ENCODE results near the gene SLC9B1.
A peak's percentile ranks its signal among the peaks of the same experiment; 100 is the strongest.

Gene SLC9B1

DNA sequence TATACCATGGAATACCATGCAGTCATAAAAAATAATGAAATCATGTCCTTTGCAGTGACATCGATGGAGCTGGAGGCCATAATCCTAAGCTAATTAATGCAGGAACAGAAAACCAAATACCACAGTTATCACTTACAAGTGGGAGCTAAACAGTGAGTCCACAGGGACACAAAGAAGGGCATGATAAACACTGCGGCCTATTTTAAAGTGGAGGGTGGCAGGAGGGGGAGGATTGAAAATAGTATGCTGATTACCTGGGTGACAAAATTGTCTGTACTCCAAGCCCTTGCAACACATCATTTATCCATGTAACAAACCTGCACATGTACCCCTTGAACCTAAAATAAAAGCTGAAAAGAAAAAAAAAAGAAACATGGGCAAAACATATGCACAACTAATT is 16.7 kb upstream of the SLC9B1 start:
- Histone ChIP-seq H3K36me3 (ENCODE audit: control insufficient read depth in 1 of 2, insufficient read depth in 2 of 2, low read length in 2 of 2) (peaks cover 0 to 6% of the 10 kb centered on the region in 2 donors), H3K27me3 (ENCODE audit: low read depth, low read length) (no peaks in the 10 kb centered on the region), H3K4me1 (ENCODE audit: control insufficient read depth in 1 of 2, insufficient read depth in 2 of 2, low read length in 2 of 2) (no peaks in the 10 kb centered on the region), H3K4me3 (ENCODE audit: low read depth in 1 of 2, low read length in 2 of 2) (no peak overlapping the region), H3K27ac (ENCODE audit: low read length) (no peak overlapping the region), H3K9me3 (ENCODE audit: control insufficient read depth in 1 of 2, low read length in 2 of 2) (no peaks in the 10 kb centered on the region)

DNA sequence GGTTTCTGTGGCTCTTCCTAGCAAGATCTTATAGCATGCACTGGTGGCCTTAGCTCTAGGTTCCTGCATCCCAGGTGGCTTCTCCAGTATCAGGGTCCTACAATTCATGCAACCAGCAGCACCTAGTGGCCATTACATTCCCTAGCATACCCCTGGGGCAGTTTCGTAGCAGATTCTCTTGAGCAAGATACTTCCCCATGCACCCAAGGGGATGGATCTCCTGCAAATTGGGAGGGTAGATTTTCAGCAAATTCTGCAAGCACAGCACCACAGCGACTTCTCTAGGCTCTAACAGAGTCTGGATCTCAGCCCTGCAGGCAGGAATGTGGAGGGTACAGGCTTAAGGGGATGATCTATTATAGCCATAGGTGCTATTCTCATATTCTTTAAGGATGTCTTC is 13.1 kb upstream of the SLC9B1 start:
- H3K36me3 ChIP-seq (ENCODE audit: control insufficient read depth in 1 of 2, insufficient read depth in 2 of 2, low read length in 2 of 2): peaks cover 0 to 6% of the 10 kb centered on the region in 2 donors
- H3K9me3 ChIP-seq (ENCODE audit: control insufficient read depth in 1 of 2, low read length in 2 of 2): no peaks in the 10 kb centered on the region
- H3K27ac ChIP-seq (ENCODE audit: low read length): no peak overlapping the region
- H3K27me3 ChIP-seq (ENCODE audit: low read depth, low read length): no peaks in the 10 kb centered on the region
- no peak overlapping the region for H3K4me3 ChIP-seq (ENCODE audit: low read depth in 1 of 2, low read length in 2 of 2)
- H3K4me1 ChIP-seq (ENCODE audit: control insufficient read depth in 1 of 2, insufficient read depth in 2 of 2, low read length in 2 of 2): no peaks in the 10 kb centered on the region

DNA sequence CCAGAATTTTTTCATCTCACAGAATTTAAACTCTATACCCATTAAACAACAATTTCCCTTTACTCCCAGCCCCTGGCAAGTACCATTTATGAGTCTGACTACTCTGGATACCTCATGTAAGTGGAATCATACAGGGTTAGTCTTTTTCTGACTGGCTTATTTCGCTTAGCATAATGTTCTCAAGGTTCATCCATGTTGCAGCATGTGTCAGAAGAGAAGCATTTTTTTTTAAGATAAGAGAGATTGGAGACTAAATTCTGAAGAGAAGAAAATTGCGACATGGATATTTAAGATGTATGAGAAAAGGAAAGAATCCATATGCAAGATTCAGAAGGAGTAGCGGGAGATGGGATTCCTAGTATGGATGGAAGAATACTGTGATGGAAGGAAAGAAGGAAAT is 11.3 kb upstream of the SLC9B1 start:
- no peak overlapping the region for H3K27ac ChIP-seq (ENCODE audit: low read length)
- H3K36me3 ChIP-seq (ENCODE audit: control insufficient read depth in 1 of 2, insufficient read depth in 2 of 2, low read length in 2 of 2): no peaks in the 10 kb centered on the region
- H3K4me1 ChIP-seq (ENCODE audit: control insufficient read depth in 1 of 2, insufficient read depth in 2 of 2, low read length in 2 of 2): no peaks in the 10 kb centered on the region
- H3K27me3 ChIP-seq (ENCODE audit: low read depth, low read length): no peaks in the 10 kb centered on the region
- H3K9me3 ChIP-seq (ENCODE audit: control insufficient read depth in 1 of 2, low read length in 2 of 2): no peaks in the 10 kb centered on the region
- H3K4me3 ChIP-seq (ENCODE audit: low read depth in 1 of 2, low read length in 2 of 2): no peak overlapping the region

DNA sequence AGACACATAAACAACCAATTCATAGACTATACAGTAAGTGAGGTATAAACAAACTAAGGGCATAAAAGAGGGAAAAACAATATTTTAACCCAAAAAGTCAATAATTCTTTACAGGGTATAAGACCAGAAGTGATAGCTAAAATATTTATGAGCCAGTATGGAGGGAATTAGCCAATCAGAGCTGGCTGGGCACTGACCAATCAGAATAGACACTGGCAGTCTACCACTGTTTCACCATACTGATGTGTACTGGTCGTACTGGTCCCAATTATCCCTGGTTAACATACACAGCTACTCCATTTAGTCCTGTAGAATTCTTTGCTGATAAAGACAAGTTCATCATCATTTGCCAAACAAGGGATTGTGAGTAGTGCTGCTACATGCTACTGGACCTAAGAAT is 9.8 kb upstream of the SLC9B1 start:
- Histone ChIP-seq H3K36me3 (ENCODE audit: control insufficient read depth in 1 of 2, insufficient read depth in 2 of 2, low read length in 2 of 2) (no peaks in the 10 kb centered on the region), H3K4me1 (ENCODE audit: control insufficient read depth in 1 of 2, insufficient read depth in 2 of 2, low read length in 2 of 2) (no peaks in the 10 kb centered on the region)

DNA sequence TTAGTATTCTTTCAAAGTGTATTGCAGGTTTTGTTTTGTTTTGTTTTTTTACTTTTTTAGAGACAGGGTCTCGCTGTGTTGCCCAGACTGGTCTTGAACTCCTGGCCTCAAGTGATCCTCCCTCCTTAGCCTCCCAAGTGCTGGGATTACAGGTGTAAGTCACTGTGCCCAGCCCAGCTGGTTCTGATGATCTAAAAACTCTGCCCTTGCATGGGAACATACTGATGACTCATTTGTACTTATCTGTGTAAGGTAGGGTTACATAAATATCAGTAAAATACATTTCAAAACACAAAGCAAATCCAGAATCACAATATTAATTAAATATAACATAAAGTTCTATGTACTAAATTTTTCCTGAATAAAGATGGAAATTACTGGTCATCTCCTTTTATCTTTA is 7.4 kb upstream of the SLC9B1 start:
- Histone ChIP-seq H3K9me3 (ENCODE audit: control insufficient read depth in 1 of 2, low read length in 2 of 2) (no peaks in the 10 kb centered on the region), H3K4me1 (ENCODE audit: control insufficient read depth in 1 of 2, insufficient read depth in 2 of 2, low read length in 2 of 2) (no peaks in the 10 kb centered on the region), H3K27ac (ENCODE audit: low read length) (no peak overlapping the region), H3K36me3 (ENCODE audit: control insufficient read depth in 1 of 2, insufficient read depth in 2 of 2, low read length in 2 of 2) (no peaks in the 10 kb centered on the region), H3K27me3 (ENCODE audit: low read depth, low read length) (no peaks in the 10 kb centered on the region), H3K4me3 (ENCODE audit: low read depth in 1 of 2, low read length in 2 of 2) (no peak overlapping the region)

More for the DNA sequence above, 9.8 kb upstream of the SLC9B1 start:
- no peaks in the 10 kb centered on the region for H3K27me3 ChIP-seq (ENCODE audit: low read depth, low read length)
- H3K9me3 ChIP-seq (ENCODE audit: control insufficient read depth in 1 of 2, low read length in 2 of 2): no peaks in the 10 kb centered on the region
- no peak overlapping the region for H3K27ac ChIP-seq (ENCODE audit: low read length)
- no peak overlapping the region for H3K4me3 ChIP-seq (ENCODE audit: low read depth in 1 of 2, low read length in 2 of 2)

DNA sequence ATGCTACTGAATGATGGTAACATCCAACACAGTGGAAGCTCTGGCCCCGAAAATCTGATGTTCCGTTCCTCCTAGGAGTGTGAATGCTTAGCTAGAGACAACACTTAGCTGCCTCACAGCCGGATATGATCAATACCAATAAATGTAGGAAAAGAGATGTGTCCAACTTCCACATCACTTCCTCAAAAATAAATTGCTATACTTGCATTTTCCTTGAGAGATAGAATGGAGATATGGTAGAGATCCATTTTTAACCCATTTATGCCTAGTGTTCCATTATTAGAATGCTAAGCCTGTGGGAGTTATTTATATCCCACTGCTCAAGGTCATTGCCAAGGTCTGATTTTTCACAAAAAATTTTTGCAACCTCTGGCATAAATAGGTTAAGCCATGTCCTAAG is 5.5 kb upstream of the SLC9B1 start:
- Histone ChIP-seq H3K4me3 (ENCODE audit: low read depth in 1 of 2, low read length in 2 of 2) (no peak overlapping the region), H3K36me3 (ENCODE audit: control insufficient read depth in 1 of 2, insufficient read depth in 2 of 2, low read length in 2 of 2) (no peaks in the 10 kb centered on the region), H3K9me3 (ENCODE audit: control insufficient read depth in 1 of 2, low read length in 2 of 2) (no peaks in the 10 kb centered on the region), H3K27me3 (ENCODE audit: low read depth, low read length) (no peaks in the 10 kb centered on the region), H3K27ac (ENCODE audit: low read length) (no peak overlapping the region), H3K4me1 (ENCODE audit: control insufficient read depth in 1 of 2, insufficient read depth in 2 of 2, low read length in 2 of 2) (no peaks in the 10 kb centered on the region)

DNA sequence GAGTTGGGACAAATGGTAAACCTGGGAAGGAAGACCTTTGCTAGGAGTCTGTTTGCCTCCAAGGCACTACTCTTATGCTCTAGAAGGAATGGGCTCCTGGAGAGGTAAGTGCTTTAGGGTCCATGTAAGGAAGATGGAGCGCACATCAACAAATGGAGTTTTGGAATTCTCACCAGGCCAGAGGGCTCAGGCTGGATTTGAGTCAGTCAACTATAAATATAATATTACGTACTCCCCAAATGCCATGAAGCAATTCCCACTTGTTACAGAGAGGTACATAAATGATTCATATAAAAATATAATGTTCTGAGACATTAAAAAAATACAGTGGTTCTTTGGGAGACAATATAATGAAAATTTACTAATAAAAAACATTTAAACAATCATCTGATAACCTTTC is 1.6 kb upstream of the SLC9B1 start:
- Histone ChIP-seq H3K27me3 (ENCODE audit: low read depth, low read length) (no peaks in the 10 kb centered on the region), H3K36me3 (ENCODE audit: control insufficient read depth in 1 of 2, insufficient read depth in 2 of 2, low read length in 2 of 2) (peaks cover 0 to 6% of the 10 kb centered on the region in 2 donors), H3K4me1 (ENCODE audit: control insufficient read depth in 1 of 2, insufficient read depth in 2 of 2, low read length in 2 of 2) (peaks cover 0 to 7% of the 10 kb centered on the region in 2 donors), H3K4me3 (ENCODE audit: low read depth in 1 of 2, low read length in 2 of 2) (no peak overlapping the region), H3K9me3 (ENCODE audit: control insufficient read depth in 1 of 2, low read length in 2 of 2) (no peaks in the 10 kb centered on the region), H3K27ac (ENCODE audit: low read length) (no peak overlapping the region)

DNA sequence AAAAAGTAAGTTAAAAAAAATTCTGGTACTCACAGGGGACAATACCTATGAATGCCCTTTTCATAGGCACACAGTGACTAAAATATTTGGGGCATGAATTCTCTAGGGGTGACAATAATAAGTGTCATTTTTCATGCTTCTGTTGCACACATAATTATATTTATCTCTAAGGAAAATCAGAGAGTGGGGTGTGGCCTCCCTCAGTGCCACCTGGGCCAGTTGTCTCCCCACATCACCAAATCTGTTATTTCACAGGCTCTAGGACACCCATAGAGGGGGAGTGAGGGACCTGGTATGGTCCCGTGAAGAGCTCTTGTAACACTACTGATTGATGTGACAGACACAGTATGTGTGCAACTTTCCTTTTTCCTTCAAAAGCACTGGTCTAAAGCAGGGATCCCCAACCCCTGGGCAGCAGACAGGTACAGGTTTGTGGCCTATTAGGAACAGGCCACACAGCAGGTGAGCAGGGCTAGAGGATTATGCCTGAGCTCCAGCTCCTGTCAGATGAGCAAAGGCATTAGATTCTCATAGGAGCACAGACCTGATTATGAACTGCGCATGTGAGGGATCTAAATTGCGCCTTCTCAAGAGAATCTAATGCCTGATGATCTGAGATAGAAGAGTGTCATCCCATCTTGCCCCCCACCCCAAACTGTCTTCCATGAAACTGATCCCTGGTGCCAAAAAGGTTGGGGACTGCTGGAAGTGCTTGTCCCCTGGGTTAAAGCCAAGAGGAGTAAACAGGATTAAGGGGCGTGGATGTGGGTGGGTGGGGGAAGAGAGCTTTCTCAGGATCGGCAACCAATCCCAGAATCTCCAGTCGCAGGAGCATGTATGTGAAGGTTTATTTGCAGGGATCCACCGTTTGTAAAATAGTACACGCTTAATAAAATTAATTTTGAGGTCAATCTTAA is 856 bp downstream of the SLC9B1 start:
- Histone ChIP-seq H3K27ac (ENCODE audit: low read length) (peak overlapping the region; percentile 98), H3K4me3 (ENCODE audit: low read depth in 1 of 2, low read length in 2 of 2) (peak overlapping the region; percentile 59 to 85), H3K36me3 (ENCODE audit: control insufficient read depth in 1 of 2, insufficient read depth in 2 of 2, low read length in 2 of 2) (peaks cover 0 to 6% of the 10 kb centered on the region in 2 donors), H3K4me1 (ENCODE audit: control insufficient read depth in 1 of 2, insufficient read depth in 2 of 2, low read length in 2 of 2) (peaks cover 0 to 7% of the 10 kb centered on the region in 2 donors), H3K9me3 (ENCODE audit: control insufficient read depth in 1 of 2, low read length in 2 of 2) (no peaks in the 10 kb centered on the region), H3K27me3 (ENCODE audit: low read depth, low read length) (no peaks in the 10 kb centered on the region)

DNA sequence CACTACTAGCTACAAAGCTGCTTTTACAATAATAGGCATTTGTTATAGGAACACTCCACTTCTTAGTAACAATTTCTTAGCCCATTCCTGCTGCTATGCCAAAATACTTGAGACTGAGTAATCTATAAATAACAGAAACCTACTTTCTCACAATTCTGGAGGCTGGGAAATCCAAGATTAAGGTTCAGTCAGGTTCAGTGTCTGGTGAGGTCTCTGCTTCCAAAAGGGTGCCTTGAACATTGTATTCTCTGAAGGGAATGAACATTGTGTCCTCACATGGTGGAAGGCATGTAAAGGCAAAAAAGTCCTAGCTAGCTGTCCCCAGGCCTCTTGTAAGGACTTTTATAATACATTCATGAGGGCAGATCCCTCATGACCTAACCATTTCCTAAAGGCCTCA is 7.0 kb downstream of the SLC9B1 start:
- Histone ChIP-seq H3K4me3 (ENCODE audit: low read depth in 1 of 2, low read length in 2 of 2) (peak overlapping the region in 1 of 2 donors; percentile 20), H3K9me3 (ENCODE audit: control insufficient read depth in 1 of 2, low read length in 2 of 2) (no peaks in the 10 kb centered on the region), H3K36me3 (ENCODE audit: control insufficient read depth in 1 of 2, insufficient read depth in 2 of 2, low read length in 2 of 2) (no peaks in the 10 kb centered on the region), H3K27ac (ENCODE audit: low read length) (peak overlapping the region; percentile 74), H3K27me3 (ENCODE audit: low read depth, low read length) (no peaks in the 10 kb centered on the region), H3K4me1 (ENCODE audit: control insufficient read depth in 1 of 2, insufficient read depth in 2 of 2, low read length in 2 of 2) (peaks cover 15 to 19% of the 10 kb centered on the region in 2 donors)

DNA sequence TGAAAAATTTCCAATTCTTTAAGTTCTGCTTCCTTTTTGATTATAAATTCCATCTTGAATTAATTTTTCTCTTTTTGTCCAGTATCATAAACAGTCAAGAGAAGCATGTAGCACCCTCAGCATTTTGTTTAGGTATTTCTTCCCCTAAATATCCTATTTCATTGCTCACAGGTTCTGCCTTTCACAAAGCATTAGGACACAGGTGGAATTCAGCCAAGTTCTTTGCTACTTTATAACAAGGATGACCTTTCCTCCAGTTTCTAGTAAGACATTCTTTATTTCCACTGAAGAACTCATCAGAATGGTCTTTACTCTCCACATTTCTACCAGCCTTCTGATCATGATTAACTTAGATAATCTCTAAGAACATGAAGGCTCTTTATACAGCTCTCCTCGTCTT is 7.4 kb downstream of the SLC9B1 start:
- Histone ChIP-seq H3K9me3 (ENCODE audit: control insufficient read depth in 1 of 2, low read length in 2 of 2) (no peaks in the 10 kb centered on the region), H3K4me3 (ENCODE audit: low read depth in 1 of 2, low read length in 2 of 2) (no peak overlapping the region), H3K4me1 (ENCODE audit: control insufficient read depth in 1 of 2, insufficient read depth in 2 of 2, low read length in 2 of 2) (peaks cover 15 to 19% of the 10 kb centered on the region in 2 donors), H3K27ac (ENCODE audit: low read length) (peak overlapping the region; percentile 74), H3K27me3 (ENCODE audit: low read depth, low read length) (no peaks in the 10 kb centered on the region), H3K36me3 (ENCODE audit: control insufficient read depth in 1 of 2, insufficient read depth in 2 of 2, low read length in 2 of 2) (no peaks in the 10 kb centered on the region)

DNA sequence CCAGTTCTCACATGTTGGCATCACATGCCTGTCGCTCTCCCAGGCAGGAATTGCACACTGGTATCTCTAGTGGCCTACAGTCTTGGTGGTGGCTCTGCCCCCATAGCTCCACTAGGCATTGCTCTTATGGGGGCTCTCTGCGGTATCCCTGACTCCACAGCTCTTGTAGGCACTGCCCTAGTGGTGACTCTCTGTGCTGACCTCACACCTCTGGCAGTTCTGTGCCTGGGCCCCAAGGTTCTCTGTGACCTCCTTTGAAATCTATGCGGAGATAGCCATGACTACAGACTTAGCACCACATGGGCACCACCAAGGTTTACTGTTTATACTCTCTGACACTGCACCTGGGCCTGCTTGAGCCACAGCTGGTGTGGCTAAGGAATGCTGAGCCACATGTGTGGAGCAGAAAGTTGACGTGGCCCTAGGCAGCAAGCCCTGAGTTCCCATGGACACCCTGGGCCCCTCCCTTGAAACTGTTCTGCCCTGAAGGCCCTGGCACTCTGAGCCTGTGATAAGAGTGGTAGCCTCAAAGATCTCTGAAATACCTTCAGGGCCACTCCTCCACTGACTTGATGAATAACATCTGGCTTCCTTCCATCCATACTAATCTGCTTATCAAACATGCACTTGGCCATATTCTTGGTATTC is 8.0 kb downstream of the SLC9B1 start:
- H3K27me3 ChIP-seq (ENCODE audit: low read depth, low read length): no peaks in the 10 kb centered on the region
- no peak overlapping the region for H3K4me3 ChIP-seq (ENCODE audit: low read depth in 1 of 2, low read length in 2 of 2)
- H3K36me3 ChIP-seq (ENCODE audit: control insufficient read depth in 1 of 2, insufficient read depth in 2 of 2, low read length in 2 of 2): no peaks in the 10 kb centered on the region
- no peaks in the 10 kb centered on the region for H3K9me3 ChIP-seq (ENCODE audit: control insufficient read depth in 1 of 2, low read length in 2 of 2)
- H3K27ac ChIP-seq (ENCODE audit: low read length): peak overlapping the region; percentile 74
- H3K4me1 ChIP-seq (ENCODE audit: control insufficient read depth in 1 of 2, insufficient read depth in 2 of 2, low read length in 2 of 2): peaks cover 15 to 19% of the 10 kb centered on the region in 2 donors

Measured in muscle layer of duodenum (tissue), 2 donors.